IPS-18a (cell line): ENCODE results near the gene FAM135A.
A peak's percentile ranks its signal among the peaks of the same experiment; 100 is the strongest.
"Not testable (repeated sequence)": the region's sequence is repeated elsewhere in the genome, so short reads cannot be mapped to it uniquely, and the experiment has no call there.

Experiments used
- H3K27ac ChIP-seq: one replicate; pipeline ENCODE4 v1.5.1; 2013; ENCODE audit warnings: low read length
- H3K27me3 ChIP-seq: one replicate; pipeline ENCODE4 v1.6.1; 2013; ENCODE audit warnings: mild to moderate bottlenecking, low read length; ENCODE audit not compliant: control insufficient read depth, insufficient read depth
- H3K36me3 ChIP-seq: one replicate; pipeline ENCODE4 v1.6.1; 2013; ENCODE audit warnings: low read depth, low read length; ENCODE audit not compliant: control insufficient read depth
- H3K4me1 ChIP-seq: one replicate; pipeline ENCODE4 v1.6.1; 2013; ENCODE audit warnings: low read depth, low read length; ENCODE audit not compliant: control insufficient read depth
- H3K4me3 ChIP-seq: one replicate; pipeline ENCODE4 v1.5.1; 2013; ENCODE audit warnings: low read length
- H3K9ac ChIP-seq: one replicate; pipeline ENCODE4 v1.6.1; 2013; ENCODE audit warnings: mild to moderate bottlenecking, low read length, moderate library complexity
- H3K9me3 ChIP-seq: one replicate; pipeline ENCODE4 v1.6.1; 2013; ENCODE audit warnings: low read depth, low read length; ENCODE audit not compliant: control insufficient read depth

Gene FAM135A

GRCh38 chr6:70474751-70475150 lies 61.4 kb downstream of the FAM135A start:
- Histone ChIP-seq H3K27me3 (no peaks in the 10 kb centered on the region), H3K36me3 (peaks cover 18% of the 10 kb centered on the region), H3K9ac (peak overlapping the region; percentile 57), H3K4me1 (peaks cover 12% of the 10 kb centered on the region), H3K27ac (peak overlapping the region; percentile 70), H3K4me3 (no peak overlapping the region), H3K9me3 (no peaks in the 10 kb centered on the region)

GRCh38 chr6:70479236-70479635 lies 65.9 kb downstream of the FAM135A start:
- Histone ChIP-seq H3K27ac (peak overlapping the region; percentile 6), H3K36me3 (peaks cover 24% of the 10 kb centered on the region), H3K4me3 (no peak overlapping the region), H3K9me3 (no peaks in the 10 kb centered on the region), H3K4me1 (peaks cover 10% of the 10 kb centered on the region), H3K27me3 (no peaks in the 10 kb centered on the region), H3K9ac (no peak overlapping the region)

GRCh38 chr6:70486638-70487037 lies 73.3 kb downstream of the FAM135A start:
- not testable (repeated sequence) for H3K9ac ChIP-seq, H3K27me3 ChIP-seq, H3K27ac ChIP-seq, H3K4me3 ChIP-seq, H3K9me3 ChIP-seq, H3K4me1 ChIP-seq, H3K36me3 ChIP-seq

DNA sequence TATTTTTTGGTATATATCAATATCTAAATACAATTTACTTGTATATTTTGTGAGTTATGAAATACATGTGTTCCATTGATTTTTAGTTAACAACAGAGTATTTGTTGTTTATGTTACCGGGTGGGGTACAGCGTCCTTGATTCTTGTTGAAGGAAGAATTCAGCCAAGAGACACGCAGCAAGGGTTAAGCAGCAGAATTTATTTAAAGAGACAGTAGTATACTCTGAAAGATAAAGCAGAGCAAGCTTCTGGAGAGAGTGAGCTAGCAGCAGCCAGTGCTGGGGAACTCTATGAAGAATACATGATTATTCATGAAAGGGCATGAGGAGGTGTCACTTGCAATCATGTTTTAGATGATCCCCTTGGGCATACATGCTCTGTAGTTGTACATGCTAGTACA lies 76.1 kb downstream of the FAM135A start:
- no peak overlapping the region for H3K27ac ChIP-seq
- H3K4me3 ChIP-seq, result no peak overlapping the region
- peaks cover 3% of the 10 kb centered on the region for H3K36me3 ChIP-seq
- H3K9me3 ChIP-seq, result no peaks in the 10 kb centered on the region
- peaks cover 3% of the 10 kb centered on the region for H3K4me1 ChIP-seq
- no peak overlapping the region for H3K9ac ChIP-seq
- H3K27me3 ChIP-seq, result no peaks in the 10 kb centered on the region

GRCh38 chr6:70494833-70495232 lies 81.5 kb downstream of the FAM135A start:
- no peaks in the 10 kb centered on the region for H3K27me3 ChIP-seq
- H3K9ac ChIP-seq, result no peak overlapping the region
- no peaks in the 10 kb centered on the region for H3K36me3 ChIP-seq
- H3K4me1 ChIP-seq, result no peaks in the 10 kb centered on the region
- H3K27ac ChIP-seq, result no peak overlapping the region
- no peaks in the 10 kb centered on the region for H3K9me3 ChIP-seq
- no peak overlapping the region for H3K4me3 ChIP-seq

GRCh38 chr6:70495790-70496189 lies 82.5 kb downstream of the FAM135A start:
- not testable (repeated sequence) for H3K27ac ChIP-seq, H3K4me1 ChIP-seq, H3K9ac ChIP-seq, H3K4me3 ChIP-seq, H3K36me3 ChIP-seq, H3K27me3 ChIP-seq, H3K9me3 ChIP-seq

DNA sequence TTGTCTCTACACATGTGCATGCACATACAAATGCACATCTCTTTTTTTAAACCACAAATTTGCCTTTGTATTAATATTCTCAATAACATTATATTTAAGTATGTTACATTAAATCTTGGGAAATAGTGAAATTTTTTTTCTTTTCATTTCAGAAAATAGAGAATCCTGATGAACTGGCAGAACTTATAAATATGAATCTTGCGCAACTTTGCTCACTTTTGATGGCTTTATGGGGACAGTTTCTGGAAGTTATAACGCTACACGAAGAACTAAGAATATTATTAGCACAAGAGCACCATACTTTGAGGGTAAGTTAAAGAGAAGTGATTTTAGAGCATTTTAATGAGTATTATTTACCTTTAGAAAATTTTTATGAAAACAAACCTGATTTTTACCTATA lies 89.2 kb downstream of the FAM135A start:
- H3K4me1 ChIP-seq, result no peaks in the 10 kb centered on the region
- H3K9me3 ChIP-seq, result peaks cover 8% of the 10 kb centered on the region
- H3K9ac ChIP-seq, result no peak overlapping the region
- peaks cover 20% of the 10 kb centered on the region for H3K36me3 ChIP-seq
- H3K4me3 ChIP-seq, result no peak overlapping the region
- no peaks in the 10 kb centered on the region for H3K27me3 ChIP-seq
- no peak overlapping the region for H3K27ac ChIP-seq

DNA sequence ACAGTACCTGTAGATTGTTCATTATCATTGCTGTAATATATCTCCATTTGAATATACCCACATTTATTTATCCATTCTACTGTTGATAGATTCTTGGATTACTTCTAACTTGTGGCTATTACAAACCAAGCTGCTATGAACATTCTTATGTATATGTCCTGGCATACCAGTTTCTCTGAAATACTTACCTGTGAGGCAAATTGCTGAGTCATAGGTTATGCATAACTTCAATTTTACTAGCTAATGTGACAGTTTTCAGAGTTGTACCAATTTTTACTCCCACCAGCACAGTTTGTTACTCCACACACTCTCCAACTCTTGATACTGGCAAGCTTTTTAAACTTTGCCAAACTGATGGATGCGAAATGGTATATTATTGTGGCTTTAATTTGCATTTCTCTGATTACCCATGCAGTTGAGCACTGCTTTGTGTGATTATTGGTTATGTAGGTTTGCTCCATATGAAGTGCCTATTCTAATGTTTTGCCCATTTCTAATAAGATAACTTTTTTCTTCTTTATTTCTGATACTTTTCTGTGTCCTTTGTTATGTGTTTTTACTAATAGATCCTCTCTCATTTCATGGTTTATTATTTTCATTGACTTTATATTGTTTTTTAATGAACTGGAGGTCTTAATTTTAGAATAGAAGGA lies 90.6 kb downstream of the FAM135A start:
- Histone ChIP-seq H3K4me3 (no peak overlapping the region), H3K9me3 (peaks cover 8% of the 10 kb centered on the region), H3K9ac (no peak overlapping the region), H3K36me3 (peaks cover 20% of the 10 kb centered on the region), H3K4me1 (no peaks in the 10 kb centered on the region), H3K27me3 (no peaks in the 10 kb centered on the region), H3K27ac (no peak overlapping the region)

DNA sequence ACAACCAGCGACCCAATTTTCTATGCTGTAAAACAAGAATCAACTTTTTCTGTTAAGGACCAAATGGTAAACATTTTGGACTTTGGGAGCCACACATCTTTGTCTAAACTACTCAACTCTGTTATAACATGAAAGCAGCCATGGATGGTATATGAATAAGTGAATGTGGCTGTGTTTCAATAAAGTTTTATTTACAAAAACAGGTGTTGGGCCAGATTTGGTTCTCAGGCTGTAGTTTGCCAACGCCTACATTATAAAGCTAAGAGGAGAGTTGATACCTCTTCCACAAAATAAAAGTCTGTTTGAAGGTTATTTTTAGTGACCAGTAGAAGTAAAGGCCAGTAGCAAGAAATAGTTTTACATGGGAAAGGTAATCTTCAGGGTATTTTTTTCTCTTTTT lies 93.0 kb downstream of the FAM135A start:
- Histone ChIP-seq H3K4me1 (peaks cover 5% of the 10 kb centered on the region), H3K9ac (no peak overlapping the region), H3K9me3 (peaks cover 8% of the 10 kb centered on the region), H3K36me3 (peaks cover 24% of the 10 kb centered on the region), H3K4me3 (no peak overlapping the region), H3K27me3 (no peaks in the 10 kb centered on the region), H3K27ac (no peak overlapping the region)

- H3K27ac ChIP-seq, result no peak overlapping the region
- peaks cover 8% of the 10 kb centered on the region for H3K9me3 ChIP-seq
- peaks cover 5% of the 10 kb centered on the region for H3K4me1 ChIP-seq
- H3K36me3 ChIP-seq, result peaks cover 24% of the 10 kb centered on the region
- no peak overlapping the region for H3K4me3 ChIP-seq
- no peaks in the 10 kb centered on the region for H3K27me3 ChIP-seq
- no peak overlapping the region for H3K9ac ChIP-seq
Measured at GRCh38 chr6:70507161-70507560, 93.9 kb downstream of the FAM135A start.

GRCh38 chr6:70508953-70509352 lies 95.6 kb downstream of the FAM135A start:
- Histone ChIP-seq H3K9me3 (peaks cover 2% of the 10 kb centered on the region), H3K4me1 (peaks cover 5% of the 10 kb centered on the region), H3K27me3 (no peaks in the 10 kb centered on the region), H3K27ac (no peak overlapping the region), H3K36me3 (peaks cover 17% of the 10 kb centered on the region), H3K4me3 (no peak overlapping the region), H3K9ac (no peak overlapping the region)

DNA sequence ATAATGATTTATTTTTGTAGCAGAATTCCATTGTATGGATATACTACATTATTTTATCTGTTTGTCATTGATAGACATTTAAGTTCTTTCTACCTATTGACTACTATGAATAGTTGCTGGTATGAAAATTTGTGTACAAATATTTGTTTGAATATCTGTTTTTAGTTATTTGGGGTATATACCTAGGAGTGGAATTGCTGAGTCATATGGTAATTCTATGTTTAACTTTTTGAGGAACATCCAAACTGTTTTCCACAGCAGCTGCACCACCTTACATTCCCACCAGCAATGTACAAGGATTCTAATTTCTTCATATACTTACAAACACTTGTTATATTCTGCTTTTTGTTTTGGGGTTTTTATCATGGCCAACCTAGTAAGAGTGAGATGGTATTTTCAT lies 97.3 kb downstream of the FAM135A start:
- no peaks in the 10 kb centered on the region for H3K9me3 ChIP-seq
- peaks cover 13% of the 10 kb centered on the region for H3K36me3 ChIP-seq
- H3K27ac ChIP-seq, result no peak overlapping the region
- H3K4me3 ChIP-seq, result no peak overlapping the region
- H3K9ac ChIP-seq, result no peak overlapping the region
- H3K27me3 ChIP-seq, result no peaks in the 10 kb centered on the region
- peaks cover 5% of the 10 kb centered on the region for H3K4me1 ChIP-seq
